H1 (cell line): ENCODE results near the gene PLCB2. TPM values are rescaled to one million over a fixed set of nuclear protein-coding genes. Genes with fewer than 3 reads are reported as not detected.

Source experiments
- ASH2L ChIP-seq: fragments of 200-600, 300-600 bp; sonication (generic); IDR thresholded peaks from one replicate; pipeline ENCODE4 v1.7.1; 2017; ENCODE audit warnings: low read length
- BRCA1 ChIP-seq: IDR thresholded peaks from 2 replicates; pipeline ENCODE4 v1.6.1; 2012; ENCODE audit warnings: low read depth, low read length, improper control_type of control experiment
- CBX5 ChIP-seq: fragments of 300-800, 300-1000 bp; sonication (generic); IDR thresholded peaks from 2 replicates; pipeline ENCODE4 v1.7.1; 2016; ENCODE audit warnings: antibody characterized with exemption, low read length, low read depth
- CHD1 ChIP-seq: IDR thresholded peaks from 2 replicates; pipeline ENCODE4 v1.6.1; 2012; ENCODE audit warnings: low read depth, low read length, improper control_type of control experiment
- CHD2 ChIP-seq: IDR thresholded peaks from 2 replicates; pipeline ENCODE4 v1.6.1; 2012; ENCODE audit warnings: low read length, improper control_type of control experiment
- CTBP2 ChIP-seq: IDR thresholded peaks from 2 replicates; pipeline ENCODE4 v1.7.0; 2011; ENCODE audit warnings: borderline replicate concordance, mild to moderate bottlenecking, moderate library complexity, mixed read lengths, low read length; ENCODE audit not compliant: insufficient read depth, insufficient read length
- JUN ChIP-seq: IDR thresholded peaks from 2 replicates; pipeline ENCODE4 v1.6.1; 2011; ENCODE audit warnings: low read depth, mild to moderate bottlenecking, improper control_type of control experiment, low read length
- JUND ChIP-seq: IDR thresholded peaks from 2 replicates; pipeline ENCODE4 v1.6.1; 2011; ENCODE audit warnings: mild to moderate bottlenecking, improper control_type of control experiment, low read length
- KDM1A ChIP-seq: fragments of 200-600, 300-600 bp; sonication (generic); IDR thresholded peaks from 2 replicates; pipeline ENCODE4 v1.7.1; 2016; ENCODE audit warnings: mild to moderate bottlenecking, low read length, borderline replicate concordance
- KDM5A ChIP-seq: fragments of 200-600 bp; IDR thresholded peaks from 2 replicates; pipeline ENCODE4 v1.7.1; 2012; ENCODE audit warnings: mild to moderate bottlenecking, low read length, inconsistent platforms, mixed read lengths
- MAFK ChIP-seq: IDR thresholded peaks from 2 replicates; pipeline ENCODE4 v1.6.1; 2012; ENCODE audit warnings: low read depth, mild to moderate bottlenecking, improper control_type of control experiment, low read length
- NANOG ChIP-seq: IDR thresholded peaks from 2 replicates; pipeline ENCODE4 v1.6.1; 2011; ENCODE audit warnings: low read length, low read depth, mild to moderate bottlenecking, inconsistent platforms; ENCODE audit not compliant: insufficient read depth, poor library complexity, severe bottlenecking
- NRF1 ChIP-seq: IDR thresholded peaks from 2 replicates; pipeline ENCODE4 v1.6.1; 2011; ENCODE audit warnings: mild to moderate bottlenecking, low read depth, low read length, improper control_type of control experiment
- POU5F1 ChIP-seq: IDR thresholded peaks from 2 replicates; pipeline ENCODE4 v1.6.1; 2011; ENCODE audit warnings: low read depth, mild to moderate bottlenecking, low read length, moderate library complexity
- RAD21 ChIP-seq, 2 experiments: IDR thresholded peaks in 1 of 2; conservative IDR thresholded peaks in 1 of 2; 2 replicates each; pipeline ENCODE4 v1.6.1; 2011; ENCODE audit warnings: low read depth in 2 of 2, low read length in 2 of 2, improper control_type of control experiment in 1 of 2, inconsistent platforms in 1 of 2, mild to moderate bottlenecking in 1 of 2, moderate library complexity in 1 of 2
- RBBP5 ChIP-seq: IDR thresholded peaks from 2 replicates; pipeline ENCODE4 v1.7.1; 2012; ENCODE audit warnings: low read depth, mild to moderate bottlenecking, inconsistent platforms, low read length, moderate library complexity, borderline replicate concordance
- RFX5 ChIP-seq: IDR thresholded peaks from 2 replicates; pipeline ENCODE4 v1.6.1; 2011; ENCODE audit warnings: low read depth, low read length, improper control_type of control experiment, borderline replicate concordance
- RXRA ChIP-seq: IDR thresholded peaks from 2 replicates; pipeline ENCODE4 v1.6.1; 2011; ENCODE audit warnings: low read depth, mild to moderate bottlenecking, low read length, moderate library complexity; ENCODE audit not compliant: insufficient read depth
- SAP30 ChIP-seq: fragments of 300-600 bp; sonication (generic); IDR thresholded peaks from 2 replicates; pipeline ENCODE4 v1.7.1; 2012; ENCODE audit warnings: low read length, moderate library complexity, mild to moderate bottlenecking, inconsistent platforms; ENCODE audit not compliant: insufficient read depth, insufficient replicate concordance
- SP1 ChIP-seq: IDR thresholded peaks from 2 replicates; pipeline ENCODE4 v1.6.1; 2011; ENCODE audit warnings: low read depth, low read length
- SRF ChIP-seq: IDR thresholded peaks from 2 replicates; pipeline ENCODE4 v1.6.1; 2011; ENCODE audit warnings: mild to moderate bottlenecking, low read depth, low read length, moderate library complexity
- TAF7 ChIP-seq: optimal IDR thresholded peaks from 2 replicates; pipeline ENCODE3; 2011; ENCODE audit warnings: low read depth, mild to moderate bottlenecking, inconsistent platforms, low read length, moderate library complexity, borderline replicate concordance
- TCF12 ChIP-seq: IDR thresholded peaks from 2 replicates; pipeline ENCODE4 v1.6.1; 2011; ENCODE audit warnings: low read depth, mild to moderate bottlenecking, low read length
- polyA plus RNA-seq, 7 experiments: library from polyadenylated mRNA; depleted of rRNA in 3 of 7; stranded (reverse) in 5 of 7; unstranded in 2 of 7; fragments of >200 nt in 5 of 7; fragments of 200-250 nt in 2 of 7; gene quantifications; 1 replicate in 5 of 7; 2 replicates in 1 of 7; 4 replicates in 1 of 7; pipeline versions ENCODE4 v1.2.1 to v1.2.3, GENCODE V29; 2011 to 2013; ENCODE audit warnings: missing spikeins in 2 of 7, mixed read lengths in 2 of 7
- total RNA-seq: library from RNA; stranded (reverse); fragmentation: NEBNext Ultra II Directional; extraction: Animal tissue kit (Norgen Biotek cat#: 25700); gene quantifications from 2 replicates; pipeline ENCODE4 v1.2.1, GENCODE V29; 2021

PLCB2 gene
- total and polyA plus RNA-seq, 2 of the 8 experiments (the other 6 are each of a cell fraction or from before 2014, with no cell fraction given): 7.2 to 8.4 TPM

GRCh38 chr15:40279437-40280141 lies 28.1 kb downstream of the PLCB2 start (continued):
- TF ChIP-seq CBX5 (no peak), JUN (no peak), RXRA (peak; percentile 52; the same call in 1 of the 2 replicates), SP1 (no peak), RAD21 (IDR thresholded peaks at IDR 0.05 in 1 of 2, conservative IDR thresholded peaks at IDR 0.05 in 1 of 2; ENCODE audit: low read depth in 2 of 2, low read length in 2 of 2) (peak; percentile 80 to 88), ASH2L (no peak), CHD1 (no peak), MAFK (no peak), POU5F1 (no peak), CTBP2 (no peak), KDM5A (no peak), TAF7 (no peak), NANOG (no peak), CHD2 (no peak), SRF (no peak), TCF12 (0 out of 2 replicates have a peak, but pooled peaks have one; percentile 35), RBBP5 (no peak), JUND (0 out of 2 replicates have a peak, but pooled peaks have one; percentile 19), SAP30 (no peak), BRCA1 (no peak), RFX5 (no peak), KDM1A (no peak), NRF1 (no peak)
